Measurements from ENCODE around the gene RAVER1.

DNA sequence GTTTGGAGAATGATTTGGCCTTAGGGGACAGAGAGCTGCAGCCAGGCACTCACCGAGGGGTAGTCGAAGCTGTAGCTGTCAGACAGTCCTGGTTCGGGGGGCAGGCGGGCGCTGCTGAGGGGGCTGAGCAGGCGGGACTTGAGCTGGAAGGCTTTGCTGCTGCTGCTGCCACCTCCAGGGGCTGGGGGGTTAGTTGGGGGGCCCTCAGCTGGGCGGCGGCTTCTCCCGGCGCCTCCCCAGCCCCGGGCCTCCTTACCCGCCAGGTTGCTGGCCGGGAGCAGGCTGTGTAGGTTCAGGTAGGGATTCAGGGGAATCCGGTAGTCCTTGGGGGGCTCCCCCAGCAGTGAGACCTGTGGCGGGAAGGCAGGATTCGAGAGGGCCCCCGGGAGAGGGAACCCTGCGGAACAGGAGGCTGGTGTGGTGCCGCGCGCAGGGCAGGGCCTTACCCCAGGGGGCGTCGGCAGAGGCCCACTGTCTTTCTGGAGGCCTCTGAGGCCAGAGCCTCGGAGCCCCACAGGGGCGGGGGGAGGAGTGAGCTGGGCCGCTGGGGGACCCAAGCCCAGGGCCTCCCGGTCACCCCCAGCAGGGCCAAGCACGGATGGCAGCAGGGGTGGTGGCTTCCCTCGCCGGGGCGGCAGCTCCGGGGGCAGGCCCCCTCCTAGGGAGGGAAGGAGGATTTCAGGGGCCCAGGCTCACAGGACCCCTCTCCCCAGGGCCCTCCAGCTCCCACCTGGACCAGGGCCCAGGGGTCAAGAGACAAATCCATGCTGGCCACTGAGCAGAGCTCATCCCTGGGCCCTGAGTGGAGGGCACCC lies 12.5 kb downstream of the RAVER1 start:
- TF ChIP-seq, protein P1, sequence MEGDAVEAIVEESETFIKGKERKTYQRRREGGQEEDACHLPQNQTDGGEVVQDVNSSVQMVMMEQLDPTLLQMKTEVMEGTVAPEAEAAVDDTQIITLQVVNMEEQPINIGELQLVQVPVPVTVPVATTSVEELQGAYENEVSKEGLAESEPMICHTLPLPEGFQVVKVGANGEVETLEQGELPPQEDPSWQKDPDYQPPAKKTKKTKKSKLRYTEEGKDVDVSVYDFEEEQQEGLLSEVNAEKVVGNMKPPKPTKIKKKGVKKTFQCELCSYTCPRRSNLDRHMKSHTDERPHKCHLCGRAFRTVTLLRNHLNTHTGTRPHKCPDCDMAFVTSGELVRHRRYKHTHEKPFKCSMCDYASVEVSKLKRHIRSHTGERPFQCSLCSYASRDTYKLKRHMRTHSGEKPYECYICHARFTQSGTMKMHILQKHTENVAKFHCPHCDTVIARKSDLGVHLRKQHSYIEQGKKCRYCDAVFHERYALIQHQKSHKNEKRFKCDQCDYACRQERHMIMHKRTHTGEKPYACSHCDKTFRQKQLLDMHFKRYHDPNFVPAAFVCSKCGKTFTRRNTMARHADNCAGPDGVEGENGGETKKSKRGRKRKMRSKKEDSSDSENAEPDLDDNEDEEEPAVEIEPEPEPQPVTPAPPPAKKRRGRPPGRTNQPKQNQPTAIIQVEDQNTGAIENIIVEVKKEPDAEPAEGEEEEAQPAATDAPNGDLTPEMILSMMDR (IDR thresholded peaks at IDR 0.05) = no peak
- TF ChIP-seq, protein P2, sequence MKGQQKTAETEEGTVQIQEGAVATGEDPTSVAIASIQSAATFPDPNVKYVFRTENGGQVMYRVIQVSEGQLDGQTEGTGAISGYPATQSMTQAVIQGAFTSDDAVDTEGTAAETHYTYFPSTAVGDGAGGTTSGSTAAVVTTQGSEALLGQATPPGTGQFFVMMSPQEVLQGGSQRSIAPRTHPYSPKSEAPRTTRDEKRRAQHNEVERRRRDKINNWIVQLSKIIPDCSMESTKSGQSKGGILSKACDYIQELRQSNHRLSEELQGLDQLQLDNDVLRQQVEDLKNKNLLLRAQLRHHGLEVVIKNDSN (CRISPR knock-in tag; IDR thresholded peaks at IDR 0.05) = no peak
- no peak for TF ChIP-seq FOXJ3 (CRISPR knock-in tag; IDR thresholded peaks at IDR 0.05; ENCODE audit: borderline replicate concordance)
- TF ChIP-seq SMAD3 (CRISPR knock-in tag; IDR thresholded peaks at IDR 0.05; ENCODE audit: borderline replicate concordance) = no peak
- no peak for TF ChIP-seq SP1 (CRISPR knock-in tag; conservative IDR thresholded peaks at IDR 0.05)

Measured in WTC11 (cell line).